ENCODE measurements around the gene NRP1.

DNA sequence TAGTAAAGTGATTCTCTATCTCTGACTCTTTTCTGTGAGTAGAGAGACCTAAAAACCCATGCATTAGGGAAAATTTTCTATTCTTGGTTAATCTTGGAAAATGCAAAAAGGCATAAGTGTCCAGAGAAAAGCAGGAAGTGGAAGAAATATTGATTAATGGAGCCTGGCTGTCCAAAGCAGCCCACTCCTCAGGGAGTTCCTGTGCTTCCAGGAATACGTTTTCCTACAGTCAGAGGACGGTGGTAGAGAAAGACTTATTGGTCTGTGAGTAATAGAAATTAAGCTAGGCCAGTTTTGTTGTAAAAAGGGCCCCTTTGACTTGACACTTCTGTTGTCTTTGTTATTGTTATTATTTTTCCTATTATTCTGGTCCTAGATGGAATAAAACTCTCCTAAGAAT, 157.8 kb downstream of the NRP1 start:
- TF ChIP-seq, protein P1, sequence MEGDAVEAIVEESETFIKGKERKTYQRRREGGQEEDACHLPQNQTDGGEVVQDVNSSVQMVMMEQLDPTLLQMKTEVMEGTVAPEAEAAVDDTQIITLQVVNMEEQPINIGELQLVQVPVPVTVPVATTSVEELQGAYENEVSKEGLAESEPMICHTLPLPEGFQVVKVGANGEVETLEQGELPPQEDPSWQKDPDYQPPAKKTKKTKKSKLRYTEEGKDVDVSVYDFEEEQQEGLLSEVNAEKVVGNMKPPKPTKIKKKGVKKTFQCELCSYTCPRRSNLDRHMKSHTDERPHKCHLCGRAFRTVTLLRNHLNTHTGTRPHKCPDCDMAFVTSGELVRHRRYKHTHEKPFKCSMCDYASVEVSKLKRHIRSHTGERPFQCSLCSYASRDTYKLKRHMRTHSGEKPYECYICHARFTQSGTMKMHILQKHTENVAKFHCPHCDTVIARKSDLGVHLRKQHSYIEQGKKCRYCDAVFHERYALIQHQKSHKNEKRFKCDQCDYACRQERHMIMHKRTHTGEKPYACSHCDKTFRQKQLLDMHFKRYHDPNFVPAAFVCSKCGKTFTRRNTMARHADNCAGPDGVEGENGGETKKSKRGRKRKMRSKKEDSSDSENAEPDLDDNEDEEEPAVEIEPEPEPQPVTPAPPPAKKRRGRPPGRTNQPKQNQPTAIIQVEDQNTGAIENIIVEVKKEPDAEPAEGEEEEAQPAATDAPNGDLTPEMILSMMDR (IDR thresholded peaks at IDR 0.05; ENCODE audit: low read depth, low read length, poor library complexity, severe bottlenecking) = no peak
- no peak for TF ChIP-seq EZH2phosphoT487 (IDR thresholded peaks at IDR 0.05; ENCODE audit: borderline replicate concordance, low read length)
